GM12892 (cell line): ENCODE data around the gene CACNA2D3.

Experiments
- POLR2A ChIP-seq: IDR thresholded peaks from 2 replicates; pipeline ENCODE4 v1.6.1; 2011; ENCODE audit warnings: low read depth, low read length, control low read depth
- POLR2AphosphoS5 ChIP-seq: IDR thresholded peaks from 2 replicates; pipeline ENCODE4 v1.6.1; 2011; ENCODE audit warnings: low read depth, low read length, control low read depth

DNA sequence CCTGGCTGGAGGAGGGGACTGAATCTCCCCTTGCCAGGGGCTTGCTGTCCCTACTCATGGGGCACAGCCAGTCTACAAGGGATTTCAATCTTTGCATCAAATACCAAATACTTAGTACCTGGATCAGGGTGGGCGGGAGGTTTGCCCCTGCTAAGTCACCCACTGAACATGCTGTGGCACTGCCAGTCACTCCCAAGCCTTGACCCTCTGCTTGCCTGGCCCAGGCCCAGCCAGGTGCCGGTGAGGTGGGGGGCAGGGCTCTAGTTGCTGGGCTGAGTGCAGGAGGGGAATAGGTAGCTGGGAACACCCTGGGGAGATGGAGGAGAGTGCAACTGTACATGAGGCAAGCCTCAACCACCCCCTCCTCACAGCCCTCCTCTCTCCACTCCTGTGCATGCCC, 941.8 kb downstream of the CACNA2D3 start:
- TF ChIP-seq POLR2AphosphoS5 (no peak), POLR2A (no peak)
